HepG2 (cell line): Measurements from ENCODE around the gene TMEM235. TPM values are rescaled to one million over a fixed set of nuclear protein-coding genes. Genes with fewer than 3 reads are reported as not detected.

ENCODE experiments used
- AKAP8 ChIP-seq: sonication (generic); formaldehyde crosslinking; IDR thresholded peaks from 2 replicates; pipeline ENCODE4 v1.5.1; 2020; ENCODE audit warnings: mild to moderate bottlenecking, missing genetic modification reagents
- ARID2 ChIP-seq: sonication (generic); formaldehyde crosslinking; IDR thresholded peaks from 2 replicates; pipeline ENCODE4 v1.8.1; 2022; ENCODE audit warnings: mild to moderate bottlenecking, missing genetic modification reagents, borderline replicate concordance
- CENPT ChIP-seq: sonication (generic); formaldehyde crosslinking; IDR thresholded peaks from 2 replicates; pipeline ENCODE4 v1.8.0; 2022; ENCODE audit warnings: low read depth, mild to moderate bottlenecking, moderate library complexity, missing genetic modification reagents
- EEA1 ChIP-seq: sonication (generic); formaldehyde crosslinking; IDR thresholded peaks from 2 replicates; pipeline ENCODE4 v1.5.1; 2020; ENCODE audit warnings: mild to moderate bottlenecking, missing genetic modification reagents, borderline replicate concordance
- EHMT2 ChIP-seq: fragments of 200-600 bp; sonication (generic); IDR thresholded peaks from 2 replicates; pipeline ENCODE4 v1.7.0; 2017; ENCODE audit warnings: antibody characterized with exemption, low read depth, low read length, borderline replicate concordance
- ETV5 ChIP-seq: IDR thresholded peaks from 2 replicates; pipeline ENCODE4 v1.6.1; 2018; ENCODE audit warnings: missing biosample characterization, missing genetic modification reagents, inconsistent platforms, borderline replicate concordance
- GPN1 ChIP-seq: sonication (generic); formaldehyde crosslinking; IDR thresholded peaks from 2 replicates; pipeline ENCODE4 v1.5.1; 2020; ENCODE audit warnings: missing genetic modification reagents, borderline replicate concordance
- HBP1 ChIP-seq: IDR thresholded peaks from 2 replicates; pipeline ENCODE4 v1.6.1; 2016; ENCODE audit warnings: low read depth, control low read depth
- HNRNPH1 ChIP-seq: fragments of 200-400 bp; formaldehyde crosslinking; optimal IDR thresholded peaks from 2 replicates; pipeline ENCODE3; 2017; ENCODE audit warnings: mild to moderate bottlenecking, low read depth, low read length
- HNRNPL ChIP-seq: fragments of 200-400 bp; formaldehyde crosslinking; IDR thresholded peaks from 2 replicates; pipeline ENCODE4 v1.6.1; 2017; ENCODE audit warnings: mild to moderate bottlenecking, low read depth, low read length
- MATR3 ChIP-seq: sonication (generic); formaldehyde crosslinking; IDR thresholded peaks from 2 replicates; pipeline ENCODE4 v1.4.0; 2020; ENCODE audit warnings: missing genetic modification reagents
- PBX2 ChIP-seq: IDR thresholded peaks from 2 replicates; pipeline ENCODE4 v1.6.1; 2016; ENCODE audit warnings: control low read depth
- PHF21A ChIP-seq: sonication (generic); formaldehyde crosslinking; IDR thresholded peaks from 2 replicates; pipeline ENCODE4 v1.5.0; 2020; ENCODE audit warnings: mild to moderate bottlenecking, missing genetic modification reagents
- RBM22 ChIP-seq: fragments of 200-400 bp; formaldehyde crosslinking; optimal IDR thresholded peaks from 2 replicates; pipeline ENCODE3; 2017; ENCODE audit warnings: mild to moderate bottlenecking, low read length, moderate library complexity
- REXO4 ChIP-seq: sonication (generic); formaldehyde crosslinking; IDR thresholded peaks from 2 replicates; pipeline ENCODE4 v1.8.0; 2022; ENCODE audit warnings: missing genetic modification reagents, mild to moderate bottlenecking, borderline replicate concordance
- RNF2 ChIP-seq: fragments of 450-650 bp; conservative IDR thresholded peaks from 2 replicates; pipeline ENCODE4 v1.6.1; 2016; ENCODE audit warnings: low read depth
- RORA ChIP-seq: sonication (generic); formaldehyde crosslinking; IDR thresholded peaks from 2 replicates; pipeline ENCODE4 v1.5.0; 2020; ENCODE audit warnings: mild to moderate bottlenecking, missing genetic modification reagents, moderate library complexity
- SALL1 ChIP-seq: sonication (generic); formaldehyde crosslinking; IDR thresholded peaks from 2 replicates; pipeline ENCODE4 v1.8.0; 2022; ENCODE audit warnings: mild to moderate bottlenecking, missing genetic modification reagents
- SALL2 ChIP-seq: sonication (generic); formaldehyde crosslinking; IDR thresholded peaks from 2 replicates; pipeline ENCODE4 v1.8.1; 2023; ENCODE audit warnings: mild to moderate bottlenecking, missing genetic modification reagents, inconsistent platforms
- SKIL ChIP-seq: sonication (generic); formaldehyde crosslinking; IDR thresholded peaks from 2 replicates; pipeline ENCODE4 v1.8.0; 2022; ENCODE audit warnings: missing genetic modification reagents, mild to moderate bottlenecking, moderate library complexity, borderline replicate concordance
- TSC22D2 ChIP-seq: sonication (generic); formaldehyde crosslinking; IDR thresholded peaks from 2 replicates; pipeline ENCODE4 v1.5.1; 2020; ENCODE audit warnings: missing genetic modification reagents, mild to moderate bottlenecking, borderline replicate concordance
- ZNF121 ChIP-seq: sonication (generic); formaldehyde crosslinking; IDR thresholded peaks from 2 replicates; pipeline ENCODE4 v1.5.0; 2020; ENCODE audit warnings: mild to moderate bottlenecking, missing genetic modification reagents
- ZNF383 ChIP-seq: sonication (generic); formaldehyde crosslinking; IDR thresholded peaks from 2 replicates; pipeline ENCODE4 v1.4.0; 2020; ENCODE audit warnings: missing genetic modification reagents, mild to moderate bottlenecking, borderline replicate concordance
- ZNF567 ChIP-seq: sonication (generic); formaldehyde crosslinking; IDR thresholded peaks from 2 replicates; pipeline ENCODE4 v1.8.1; 2023; ENCODE audit warnings: mild to moderate bottlenecking, missing genetic modification reagents, borderline replicate concordance
- ZNF749 ChIP-seq: sonication (generic); formaldehyde crosslinking; IDR thresholded peaks from 2 replicates; pipeline ENCODE4 v1.8.0; 2022; ENCODE audit warnings: mild to moderate bottlenecking, missing genetic modification reagents, moderate library complexity, borderline replicate concordance
- polyA plus RNA-seq, 8 experiments: library from polyadenylated mRNA; depleted of rRNA in 3 of 8; stranded (reverse) in 7 of 8; unstranded in 1 of 8; fragments of >200 nt; fragmentation: Illumina TruSeq in 4 of 8; extraction: Trizol in 4 of 8; gene quantifications; 2 replicates each; pipeline versions ENCODE4 v1.2.1 to v1.2.3, GENCODE V29; 2011 to 2016; ENCODE audit warnings: low read depth in 4 of 8, missing spikeins in 1 of 8, mixed read lengths in 1 of 8; ENCODE audit not compliant: insufficient read depth in 1 of 8
- total RNA-seq, 5 experiments: library from RNA; depleted of rRNA; stranded (reverse); fragments of >200 nt; fragmentation: Illumina TruSeq; extraction: Trizol; gene quantifications; 2 replicates each; pipeline ENCODE4 v1.2.3, GENCODE V29; 2016; ENCODE audit warnings: low read depth in 1 of 5

The TMEM235 gene
- total and polyA plus RNA-seq, 2 of the 13 experiments (the other 11 are each of a cell fraction or from before 2014, with no cell fraction given) = not detected

DNA sequence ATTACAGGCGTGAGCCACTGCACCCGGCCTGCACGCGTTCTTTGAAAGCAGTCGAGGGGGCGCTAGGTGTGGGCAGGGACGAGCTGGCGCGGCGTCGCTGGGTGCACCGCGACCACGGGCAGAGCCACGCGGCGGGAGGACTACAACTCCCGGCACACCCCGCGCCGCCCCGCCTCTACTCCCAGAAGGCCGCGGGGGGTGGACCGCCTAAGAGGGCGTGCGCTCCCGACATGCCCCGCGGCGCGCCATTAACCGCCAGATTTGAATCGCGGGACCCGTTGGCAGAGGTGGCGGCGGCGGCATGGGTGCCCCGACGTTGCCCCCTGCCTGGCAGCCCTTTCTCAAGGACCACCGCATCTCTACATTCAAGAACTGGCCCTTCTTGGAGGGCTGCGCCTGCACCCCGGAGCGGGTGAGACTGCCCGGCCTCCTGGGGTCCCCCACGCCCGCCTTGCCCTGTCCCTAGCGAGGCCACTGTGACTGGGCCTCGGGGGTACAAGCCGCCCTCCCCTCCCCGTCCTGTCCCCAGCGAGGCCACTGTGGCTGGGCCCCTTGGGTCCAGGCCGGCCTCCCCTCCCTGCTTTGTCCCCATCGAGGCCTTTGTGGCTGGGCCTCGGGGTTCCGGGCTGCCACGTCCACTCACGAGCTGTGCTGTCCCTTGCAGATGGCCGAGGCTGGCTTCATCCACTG, 17.3 kb upstream of the TMEM235 start, which contains the start of gene BIRC5 (continued):
- peak; percentile 99 for TF ChIP-seq HBP1 (CRISPR knock-in tag)
- TF ChIP-seq ETV5 (CRISPR knock-in tag) = peak; percentile 44; the same call in 1 of the 2 replicates
- TF ChIP-seq ARID2 (CRISPR knock-in tag) = peak; percentile 89; the same call in 1 of the 2 replicates
- no peak for TF ChIP-seq RORA (CRISPR knock-in tag)
- peak; percentile 79 for TF ChIP-seq SALL1 (CRISPR knock-in tag)
- peak; percentile 67; the same call in 1 of the 2 replicates for TF ChIP-seq TSC22D2
- TF ChIP-seq SKIL = no peak; the same call in 1 of the 2 replicates
- peak; percentile 78; the same call in 1 of the 2 replicates for TF ChIP-seq REXO4 (CRISPR knock-in tag)
- peak; percentile 17; the same call in 1 of the 2 replicates for TF ChIP-seq PHF21A (CRISPR knock-in tag)
- peak; percentile 78 for TF ChIP-seq RNF2
- TF ChIP-seq ZNF567 (CRISPR knock-in tag) = peak; percentile 87
- peak; percentile 97 for TF ChIP-seq ZNF749
- TF ChIP-seq GPN1 (CRISPR knock-in tag) = no peak
- TF ChIP-seq AKAP8 = 0 out of 2 replicates have a peak, but pooled peaks have one; percentile 68
- TF ChIP-seq HNRNPH1 = no peak
- no peak for TF ChIP-seq MATR3 (CRISPR knock-in tag)
- 0 out of 2 replicates have a peak, but pooled peaks have one; percentile 84 for TF ChIP-seq ZNF383 (CRISPR knock-in tag)
- no peak for TF ChIP-seq PBX2
- TF ChIP-seq EEA1 (CRISPR knock-in tag) = peak; percentile 92; the same call in 1 of the 2 replicates
- TF ChIP-seq EHMT2 = no peak
- TF ChIP-seq HNRNPL = peak; percentile 82
- peak; percentile 94; the same call in 1 of the 2 replicates for TF ChIP-seq SALL2 (CRISPR knock-in tag)
- TF ChIP-seq ZNF121 (CRISPR knock-in tag) = no peak; the same call in 1 of the 2 replicates
- TF ChIP-seq RBM22 = no peak
- no peak; the same call in 1 of the 2 replicates for TF ChIP-seq CENPT (CRISPR knock-in tag)
